NCI-H2029 treated with DMSO at 0.1 percent for 48 hours (cell line): ENCODE data around the gene PXDN.

Source experiments
- DNase-seq: peaks from one replicate; lab custom pipeline; 2025; lab: John Stamatoyannopoulos, UW

PXDN gene

GRCh38 chr2:1613078-1613445 is 131.3 kb downstream of the PXDN start:
- DNase-seq = no peak

DNA sequence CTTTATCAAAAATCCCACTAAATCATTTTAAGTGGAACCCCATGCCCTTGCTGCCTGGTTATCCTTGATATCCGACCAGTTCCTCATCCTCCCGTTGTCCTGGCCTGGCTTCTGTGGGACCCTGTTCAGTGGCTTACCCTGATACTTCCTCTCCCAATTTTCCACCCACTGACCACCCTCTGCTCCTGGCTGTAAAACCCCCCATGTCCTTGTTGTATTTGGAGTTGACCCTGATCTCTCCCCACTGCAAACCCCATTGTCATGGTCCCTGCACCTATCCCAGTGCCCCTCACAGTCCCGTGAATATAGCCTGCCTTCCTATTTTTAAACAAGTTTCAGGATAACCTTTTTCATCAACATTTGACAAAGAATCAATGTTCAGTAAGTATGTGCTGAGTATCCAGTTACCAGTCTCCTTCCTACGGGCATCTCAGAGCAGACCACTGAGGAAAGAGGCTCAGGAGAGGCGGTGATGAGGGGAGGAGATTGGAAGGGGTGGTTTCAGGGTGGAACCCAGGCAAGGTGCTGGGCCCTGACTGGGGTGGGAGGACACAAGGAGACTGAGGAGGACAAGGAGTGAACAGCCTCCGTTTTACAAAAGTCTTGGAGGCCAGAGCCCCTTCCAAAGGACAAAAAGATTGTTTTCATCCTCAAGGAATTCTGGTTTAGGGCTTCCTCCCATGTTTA is 131.8 kb downstream of the PXDN start:
- no peak for DNase-seq

DNA sequence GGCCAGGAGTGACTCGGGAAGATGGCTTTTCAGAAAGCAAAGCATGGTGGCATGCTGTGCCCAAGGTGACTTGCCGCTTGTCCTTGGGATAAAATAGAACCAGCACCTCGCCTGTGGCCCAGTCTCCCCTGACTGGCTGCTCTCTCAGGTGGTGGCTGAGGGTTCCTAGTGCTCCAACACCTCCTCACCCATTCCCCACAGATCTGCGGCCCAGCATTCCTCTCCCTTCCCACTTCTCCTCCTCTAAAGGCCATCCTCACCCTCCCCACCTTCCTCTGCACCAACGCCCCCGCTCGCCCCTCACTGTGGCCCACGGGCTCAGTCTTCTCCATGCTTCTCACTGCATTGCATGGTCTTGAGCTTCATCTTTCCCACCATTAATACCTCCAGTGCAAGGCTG is 132.4 kb downstream of the PXDN start:
- DNase-seq = no peak

- DNase-seq = no peak
Measured at GRCh38 chr2:1610096-1610485, 134.2 kb downstream of the PXDN start.

GRCh38 chr2:1609485-1610095 is 134.7 kb downstream of the PXDN start:
- DNase-seq = no peak

DNA sequence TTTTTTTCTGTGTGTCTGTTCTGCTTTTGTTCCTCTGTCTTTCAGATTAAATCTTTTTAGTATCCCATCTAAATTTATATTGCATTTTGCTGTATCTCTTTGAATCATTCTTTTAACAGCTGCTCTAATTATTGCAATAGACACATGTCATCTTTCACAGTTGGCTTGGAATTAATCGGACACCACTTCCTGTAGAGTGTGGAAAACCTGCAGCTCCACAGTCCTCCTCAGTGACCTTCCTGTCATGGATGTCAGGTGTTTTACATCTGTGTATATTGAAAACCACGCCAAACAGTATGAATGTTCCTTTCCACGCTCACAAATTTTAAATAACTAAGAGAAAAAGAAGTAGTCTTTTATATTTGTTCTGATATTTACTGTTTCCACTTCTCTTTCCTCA is 135.3 kb downstream of the PXDN start:
- DNase-seq = no peak

DNA sequence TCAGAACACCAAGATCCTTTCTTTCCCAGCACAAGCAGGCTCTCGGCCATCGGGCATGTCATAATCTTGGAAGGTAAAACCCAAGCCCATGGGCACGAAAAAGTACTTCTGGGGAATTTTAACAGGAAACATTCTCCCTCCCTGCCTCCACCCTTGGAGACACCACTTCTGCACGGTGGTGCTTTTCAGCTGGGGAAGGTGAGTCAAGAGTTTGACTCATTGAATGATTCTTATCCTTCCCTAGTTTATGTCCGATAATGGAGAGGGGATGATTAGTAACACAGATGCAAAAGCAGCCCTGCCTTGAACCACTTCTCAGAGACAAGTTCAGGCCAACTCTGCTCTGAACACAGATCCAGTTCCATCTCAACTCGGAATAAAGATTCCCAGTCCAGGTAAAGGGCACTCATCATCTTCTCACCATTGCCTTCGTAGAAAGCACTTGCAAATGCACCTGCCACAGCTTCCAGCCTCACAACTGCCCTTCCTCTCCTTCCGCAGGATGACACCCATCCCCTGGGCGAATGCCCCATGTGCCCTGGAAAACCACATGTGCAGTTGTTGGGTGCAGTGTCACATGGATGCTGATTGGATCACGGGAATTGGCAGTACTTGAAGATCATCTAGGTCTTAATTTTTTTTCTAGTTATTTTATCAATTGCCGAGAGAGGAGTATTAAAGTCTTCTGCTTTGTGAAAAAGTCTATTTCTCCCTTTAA is 136.2 kb downstream of the PXDN start:
- DNase-seq = no peak

GRCh38 chr2:1607236-1607920 is 136.9 kb downstream of the PXDN start:
- DNase-seq = no peak

DNA sequence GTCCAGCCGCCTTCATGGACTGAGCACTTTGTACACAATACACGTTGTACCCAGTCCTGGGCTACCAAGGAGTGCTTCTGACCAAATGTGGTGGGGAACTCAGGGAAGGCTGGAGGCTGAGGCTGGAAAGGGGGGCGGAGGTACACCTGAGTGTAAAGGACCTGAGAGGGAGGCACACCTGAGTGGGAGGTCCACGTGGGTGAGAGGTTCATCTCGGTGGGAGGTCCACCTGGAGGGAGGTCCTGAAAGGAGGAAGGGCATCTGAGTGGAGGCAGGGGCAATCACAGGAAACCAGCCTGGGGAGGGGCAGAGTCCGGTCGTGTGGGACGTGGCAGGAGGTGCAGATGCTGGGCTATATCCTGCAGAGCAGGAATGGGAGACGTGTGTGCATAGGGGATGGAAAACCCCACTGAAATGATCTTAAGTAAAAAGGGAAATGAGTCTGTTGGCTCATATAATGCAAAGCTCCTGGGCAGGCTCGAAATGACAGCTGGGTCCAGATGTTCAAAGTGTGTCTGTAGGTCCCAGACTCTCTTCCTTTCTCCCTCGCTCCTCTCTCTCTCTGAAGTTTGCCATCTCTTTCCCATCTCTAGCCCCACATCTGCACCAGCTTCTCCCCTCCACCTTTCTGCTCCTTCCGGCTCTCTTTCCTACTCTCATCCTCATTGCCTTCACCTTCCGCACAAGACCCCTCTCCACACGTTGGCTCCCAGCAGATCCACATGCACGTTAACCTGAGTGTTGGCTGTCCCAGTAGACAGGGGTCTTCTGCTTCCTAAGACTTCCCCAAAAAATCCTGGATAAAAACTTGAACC is 137.7 kb downstream of the PXDN start:
- DNase-seq = no peak

- DNase-seq = no peak
Measured at GRCh38 chr2:1606046-1606400, 138.3 kb downstream of the PXDN start.

DNA sequence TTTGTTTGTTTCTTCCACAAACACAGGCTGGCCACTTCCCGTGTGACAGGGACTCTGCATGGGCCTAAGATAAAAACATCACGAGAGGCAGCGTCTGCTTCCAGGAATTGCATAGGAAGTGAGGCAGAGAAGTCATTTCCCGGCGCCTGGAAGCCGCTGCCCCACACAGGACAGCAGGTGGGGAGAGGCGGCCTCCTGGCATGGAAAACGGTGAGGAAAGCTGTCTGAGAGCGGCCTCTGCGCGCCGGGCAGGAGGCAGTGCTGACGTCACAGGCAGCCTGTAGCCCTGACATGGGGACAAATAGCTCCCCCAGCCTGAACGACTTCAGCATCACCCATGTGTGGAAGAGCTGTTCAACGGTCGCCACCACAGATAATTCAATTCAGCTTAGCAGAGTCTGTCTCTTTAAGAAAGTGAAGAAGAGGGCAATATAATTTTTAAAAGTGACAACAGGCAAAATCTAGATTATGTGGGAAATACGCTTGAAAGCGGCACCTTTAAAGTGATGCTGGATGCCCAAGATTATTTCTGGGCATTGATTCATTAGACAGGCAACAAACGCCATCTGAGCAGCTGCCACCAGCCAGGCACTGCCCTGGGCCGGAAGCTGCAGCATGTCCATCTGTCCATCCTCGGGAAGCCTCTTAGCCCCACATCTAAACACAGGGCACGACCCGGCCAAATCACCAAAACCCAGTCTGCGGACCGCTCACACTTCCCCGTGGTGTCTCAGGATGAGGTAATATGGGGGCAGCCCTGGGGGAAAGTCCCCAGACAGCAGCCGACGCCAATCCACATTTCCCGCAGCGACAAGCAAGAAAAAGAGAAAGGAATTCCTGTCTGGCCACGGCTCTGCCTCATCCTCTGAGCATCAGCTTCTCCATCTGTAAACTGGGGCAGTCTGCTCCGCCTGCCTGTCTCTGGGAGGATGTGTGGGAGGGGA is 138.9 kb downstream of the PXDN start:
- DNase-seq = no peak

DNA sequence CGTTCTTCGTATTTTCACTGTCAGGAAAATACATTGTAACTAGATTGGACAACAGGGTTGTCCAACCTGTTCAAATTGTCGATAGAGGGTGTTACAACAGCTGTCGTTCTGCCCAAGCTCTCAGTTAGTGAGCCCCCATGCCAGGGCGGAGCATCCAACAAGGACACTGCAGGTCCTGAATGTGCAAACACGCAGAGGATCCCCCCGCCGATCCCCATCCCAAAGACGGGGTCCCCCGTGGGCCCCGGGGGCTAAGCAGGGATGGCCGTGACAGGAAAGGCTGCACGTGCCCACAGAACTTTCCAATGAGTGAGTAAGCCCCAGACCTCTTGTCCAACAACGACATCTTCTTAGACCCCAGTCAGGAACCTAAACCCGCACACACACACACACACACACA is 140.8 kb downstream of the PXDN start:
- DNase-seq = no peak

DNA sequence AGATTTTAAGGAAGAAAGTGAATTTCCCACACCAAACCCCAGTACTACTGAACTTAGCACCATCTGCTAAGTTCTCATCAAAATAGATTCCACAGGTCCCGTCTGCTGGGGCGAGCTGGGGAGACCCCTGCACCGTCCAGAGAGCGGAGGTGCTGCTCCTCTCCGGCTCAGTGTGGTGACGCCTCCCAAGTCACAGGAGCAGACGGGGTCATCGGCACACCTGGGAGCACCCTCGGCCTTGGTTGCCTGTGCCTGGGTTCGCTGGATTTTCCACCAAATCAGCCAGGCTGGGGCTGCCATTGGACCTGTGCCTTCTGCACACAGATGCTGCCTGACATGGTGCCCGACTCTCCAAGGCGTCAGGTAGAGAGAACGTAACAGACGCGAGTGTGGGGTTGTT is 141.3 kb downstream of the PXDN start:
- DNase-seq = no peak

- no peak for DNase-seq
Measured at GRCh38 chr2:1602278-1603010, 141.9 kb downstream of the PXDN start.

DNA sequence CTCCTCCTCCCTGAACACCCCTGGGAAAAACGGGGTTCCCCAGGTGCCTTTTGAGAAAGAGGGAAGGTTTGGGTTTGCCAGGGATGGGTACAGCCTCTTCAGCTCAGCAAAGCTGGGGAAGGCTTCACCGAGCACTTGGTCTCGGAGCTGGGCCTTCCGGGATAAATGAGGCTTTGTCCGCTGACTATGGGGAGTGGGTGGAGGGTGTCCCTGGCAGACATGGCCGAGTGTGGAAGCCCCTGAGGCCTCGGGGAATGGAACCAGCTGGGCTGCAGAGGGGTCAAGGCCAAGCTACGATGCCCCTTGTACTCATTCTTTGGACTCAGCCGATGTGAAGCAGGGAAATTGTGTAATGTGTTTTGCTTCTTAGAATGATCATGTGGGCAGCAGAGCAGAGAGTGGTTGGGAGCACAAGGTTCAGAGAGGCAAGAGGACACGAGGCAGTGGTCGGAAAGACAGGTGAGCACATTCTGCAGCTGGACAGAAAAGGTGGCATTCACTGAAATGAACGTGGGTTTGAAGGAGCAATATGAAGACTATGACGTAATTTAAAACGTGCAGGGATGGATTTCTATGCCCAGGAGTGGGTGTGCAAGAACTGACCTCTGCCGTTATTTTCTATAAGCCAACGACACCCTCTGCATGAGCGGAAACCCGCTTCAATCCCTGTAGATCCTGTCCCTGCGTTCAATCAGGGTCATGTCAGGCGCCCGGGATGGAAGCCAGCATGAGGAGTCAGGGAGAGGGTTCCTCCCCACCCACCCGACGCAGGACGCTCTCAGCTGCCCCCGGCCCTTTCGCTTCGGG is 142.6 kb downstream of the PXDN start:
- DNase-seq = no peak

DNA sequence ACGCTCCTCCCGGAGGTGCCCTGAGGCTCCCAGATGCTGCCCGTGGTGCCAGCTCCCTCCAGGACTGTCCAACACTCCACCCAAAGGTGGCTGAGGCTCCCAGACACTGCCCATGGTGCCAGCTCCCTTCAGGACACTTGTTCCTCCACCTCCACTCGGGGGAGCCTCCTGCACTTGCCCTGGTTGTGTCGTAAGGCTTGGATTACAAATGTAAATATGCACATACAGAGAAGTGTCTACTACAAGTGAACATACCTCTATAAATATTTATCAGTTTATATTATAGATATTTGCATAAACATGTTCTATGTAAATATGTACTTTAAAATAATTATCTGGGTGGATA is 143.3 kb downstream of the PXDN start:
- no peak for DNase-seq

- DNase-seq = no peak
Measured at GRCh38 chr2:1600191-1601066, 143.9 kb downstream of the PXDN start.

- no peak for DNase-seq
Measured at GRCh38 chr2:1599301-1600085, 144.8 kb downstream of the PXDN start.
